Esophagus muscularis mucosa (tissue), 2 donors: ENCODE results near the gene LIN28B.

ENCODE experiments used
- POLR2A ChIP-seq: fragments of 450-650 bp; IDR thresholded peaks from one replicate; pipeline ENCODE4 v1.6.1; 2017; ENCODE audit warnings: antibody characterized with exemption, moderate library complexity, mild to moderate bottlenecking, low read depth
- POLR2AphosphoS5 ChIP-seq, 2 donors: sonication (generic); formaldehyde crosslinking; IDR thresholded peaks; one replicate each; pipeline ENCODE4 v1.6.1; 2017; ENCODE audit warnings: antibody characterized with exemption in 2 of 2

DNA sequence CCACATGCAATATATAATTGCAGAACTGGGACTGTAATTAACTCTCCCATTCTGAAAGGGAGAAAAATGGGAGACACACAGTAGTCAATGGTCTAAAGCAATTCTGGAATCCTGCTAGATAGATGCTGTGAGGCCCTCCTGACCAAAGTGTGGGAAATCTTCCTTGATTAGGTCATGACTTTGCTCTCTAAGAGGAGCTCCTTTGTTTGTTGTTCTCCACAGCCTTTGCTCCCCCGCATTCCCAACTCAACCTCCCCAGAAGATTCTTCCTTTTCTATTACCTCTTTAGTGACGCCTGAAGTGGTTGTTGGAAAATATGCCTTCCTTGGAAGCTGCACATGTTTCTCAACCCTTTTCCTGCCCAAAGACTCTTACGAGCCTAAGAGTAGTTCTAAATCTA lies 28.8 kb upstream of the LIN28B start:
- TF ChIP-seq POLR2A (no peak), POLR2AphosphoS5 (IDR thresholded peaks at IDR 0.05) (no peak)
